ENCODE results near the gene CMSS1. TPM values are rescaled to one million over a fixed set of nuclear protein-coding genes. Genes with fewer than 3 reads are reported as not detected.

CMSS1 gene
- total RNA-seq, 8 experiments from 2014 or later = 28.2 to 57.2 (median 41.5) TPM

DNA sequence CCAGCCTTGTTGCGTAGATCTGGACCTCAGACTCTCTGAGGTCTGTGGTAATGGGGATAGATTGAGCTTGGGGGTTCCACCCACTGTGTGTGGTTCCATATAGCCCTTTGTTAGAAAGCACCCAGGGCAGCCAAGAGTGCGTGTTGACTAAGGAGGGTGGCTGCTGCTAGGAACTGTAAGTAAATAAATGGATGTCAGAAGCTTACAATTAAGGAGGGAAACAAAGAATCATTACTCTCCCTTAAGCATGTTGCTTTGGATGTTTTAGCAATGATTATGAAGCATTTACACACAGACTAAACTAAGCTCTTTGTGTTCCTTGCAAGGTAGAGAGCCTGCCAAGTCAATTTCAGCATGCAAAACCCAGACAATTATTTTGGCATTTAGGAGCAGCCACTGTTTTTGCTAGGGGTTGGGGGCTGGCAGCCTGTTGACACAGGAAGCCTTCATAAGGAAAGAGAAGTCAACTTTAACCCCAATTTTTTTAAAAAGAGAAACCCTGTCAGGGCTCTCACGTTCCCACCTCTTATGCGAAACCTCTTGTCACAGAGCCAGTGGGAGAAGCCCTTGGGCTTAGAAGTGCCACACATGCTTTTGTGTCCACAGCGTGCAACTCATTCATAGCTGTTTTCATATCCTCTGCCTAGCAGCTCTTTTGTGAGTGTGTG is 127.8 kb downstream of the CMSS1 start:
- H3K27ac ChIP-seq = no peak overlapping the region

DNA sequence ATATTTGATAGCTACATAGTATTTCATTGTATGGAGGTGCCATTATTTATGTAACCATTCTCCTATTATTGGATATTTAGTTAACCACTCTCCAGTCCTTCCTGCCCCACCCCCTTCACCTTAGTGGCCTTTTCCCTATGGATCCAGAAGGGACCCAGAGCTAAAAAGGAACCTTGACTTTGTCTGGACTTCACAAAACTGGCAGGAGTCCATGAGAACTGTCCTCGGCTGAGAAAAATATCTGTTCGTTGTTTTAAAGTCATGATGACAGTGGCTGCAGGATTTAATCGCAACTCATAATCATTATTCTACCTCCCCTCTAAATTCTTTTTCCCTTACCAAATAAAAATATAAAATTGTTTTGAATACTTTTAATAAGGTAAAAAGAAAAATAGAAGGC is 129.7 kb downstream of the CMSS1 start:
- H3K27ac ChIP-seq = no peak overlapping the region
- in situ Hi-C loops (cut with MboI; ENCODE audit: low pct_unique_long_range_greater_than_20kb in 2 of 9, low sequenced_read_pairs in 9 of 9, unreplicated experiment in 9 of 9) = no loop called here
- no peak overlapping the region for H3K4me3 ChIP-seq
- ATAC-seq (replicated peaks in 6 of 8) = no peak
- peaks cover 0 to 8% of the 10 kb centered on the region in 2 donors for H3K4me1 ChIP-seq (replicated peaks in 1 of 2)
- 93 to 100% (median 100%) methylated on average over 1 to 3 of the region's 3 CpGs; no CpG with 5 or more reads in 1 of the 10 experiments for WGBS, 10 experiments

More for the DNA sequence above, 127.8 kb downstream of the CMSS1 start:
- no peak overlapping the region for H3K4me3 ChIP-seq
- ATAC-seq (replicated peaks in 6 of 8) = peak in 6 of 8 experiments; percentile 35 to 95 (median 86)
- in situ Hi-C loops (cut with MboI; ENCODE audit: low pct_unique_long_range_greater_than_20kb in 2 of 9, low sequenced_read_pairs in 9 of 9, unreplicated experiment in 9 of 9) = no loop called here
- 10 to 100% (median 50%) methylated on average over 1 to 4 of the region's 5 CpGs; no CpG with 5 or more reads in 1 of the 10 experiments for WGBS, 10 experiments
- peaks cover 0 to 8% of the 10 kb centered on the region in 2 donors for H3K4me1 ChIP-seq (replicated peaks in 1 of 2)

DNA sequence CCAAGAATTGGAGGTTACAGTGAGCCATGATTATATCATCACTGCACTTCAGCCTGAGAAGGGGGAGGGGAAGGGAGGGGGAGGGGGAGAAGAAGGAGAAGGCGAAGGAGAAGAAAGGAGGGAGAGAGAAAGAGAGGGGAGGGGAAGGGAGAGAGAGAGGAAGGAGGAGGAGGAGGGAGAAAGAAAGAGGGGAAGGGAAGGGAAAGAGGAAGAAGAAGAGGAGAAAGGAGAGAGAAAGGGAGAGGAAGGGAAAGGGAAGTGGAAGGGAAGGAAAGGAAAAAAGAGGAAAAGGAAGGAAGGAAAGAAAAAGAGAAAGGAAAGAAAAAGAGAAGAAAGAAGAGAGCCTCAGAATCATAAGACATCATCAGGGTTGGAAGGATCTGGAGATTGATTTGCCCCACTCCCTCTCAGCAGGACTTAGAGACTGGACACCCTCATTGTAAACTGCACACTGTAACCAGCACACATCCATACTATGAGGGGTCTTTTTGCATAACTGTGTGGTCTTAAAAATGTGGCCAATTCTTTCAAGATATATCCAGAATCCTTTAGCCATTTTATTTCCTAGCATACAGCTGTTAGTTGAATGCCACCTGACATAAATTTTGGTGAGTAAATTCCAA is 130.9 kb downstream of the CMSS1 start:
- 100% methylated on average over 1 of the region's 1 CpG; no CpG with 5 or more reads in 9 of the 10 experiments for WGBS, 10 experiments
- H3K27ac ChIP-seq = no peak overlapping the region
- in situ Hi-C loops (cut with MboI; ENCODE audit: low pct_unique_long_range_greater_than_20kb in 2 of 9, low sequenced_read_pairs in 9 of 9, unreplicated experiment in 9 of 9) = no loop called here
- peaks cover 4 to 8% of the 10 kb centered on the region in 2 donors for H3K4me1 ChIP-seq (replicated peaks in 1 of 2)
- H3K4me3 ChIP-seq = no peak overlapping the region
- no peak for ATAC-seq (replicated peaks in 6 of 8)

DNA sequence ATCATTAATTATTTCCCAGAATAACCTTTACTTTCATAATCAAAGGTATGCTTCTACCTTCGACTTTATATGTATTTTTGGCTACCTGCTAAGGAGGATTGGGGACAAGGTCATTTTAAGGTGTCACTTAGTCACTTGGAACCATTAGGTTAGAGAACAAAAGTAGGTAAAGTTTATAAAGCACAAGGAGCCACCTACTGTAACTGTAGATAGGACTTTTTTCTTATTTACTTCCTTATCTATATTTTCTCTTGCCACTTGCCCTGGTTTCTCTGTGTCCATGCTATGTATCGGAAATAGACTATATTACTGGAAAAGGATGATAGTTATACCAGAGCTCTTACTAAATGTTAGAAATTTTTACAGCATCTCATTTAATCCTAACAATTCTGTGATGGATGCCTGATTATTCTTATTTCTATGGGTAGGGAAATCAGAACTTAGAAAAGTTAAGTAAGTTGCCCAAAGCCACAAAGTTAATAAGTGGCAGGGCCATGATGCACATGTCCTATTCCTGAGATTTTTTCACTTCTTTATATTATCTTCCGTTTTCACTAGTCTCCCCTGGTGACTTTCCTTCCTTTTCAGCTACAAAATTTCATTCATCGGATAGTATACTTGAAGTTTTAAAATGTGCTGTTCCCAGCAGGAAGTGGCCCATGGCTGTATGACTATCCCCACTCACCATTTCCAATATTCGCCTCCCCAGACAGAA is 132.5 kb downstream of the CMSS1 start:
- 67 to 98% (median 95%) methylated on average over 1 to 5 of the region's 5 CpGs for WGBS, 10 experiments
- peaks cover 6 to 8% of the 10 kb centered on the region in 2 donors for H3K4me1 ChIP-seq (replicated peaks in 1 of 2)
- in situ Hi-C loops (cut with MboI; ENCODE audit: low pct_unique_long_range_greater_than_20kb in 2 of 9, low sequenced_read_pairs in 9 of 9, unreplicated experiment in 9 of 9) = no loop called here
- no peak overlapping the region for H3K4me3 ChIP-seq
- H3K27ac ChIP-seq = no peak overlapping the region
- ATAC-seq (replicated peaks in 6 of 8) = no peak

DNA sequence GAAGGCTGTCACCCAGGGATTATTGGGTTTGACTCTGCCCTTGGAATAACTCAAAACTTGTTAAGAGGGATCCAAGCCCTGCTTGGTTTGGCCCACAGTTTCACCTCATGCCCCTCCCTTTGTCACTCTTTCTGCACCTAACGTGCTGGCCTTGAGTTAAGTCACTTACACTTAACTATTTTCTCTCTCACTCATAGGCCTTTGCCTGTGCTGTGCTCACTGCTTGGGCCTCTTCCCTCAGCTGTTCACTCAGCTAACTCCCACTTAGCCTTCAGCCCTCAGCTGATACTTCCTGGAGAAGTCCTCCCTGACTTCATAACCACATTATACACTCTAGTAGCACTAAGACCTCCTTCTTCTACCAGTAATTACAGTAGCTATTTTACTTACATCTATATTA is 133.3 kb downstream of the CMSS1 start:
- no peak overlapping the region for H3K4me3 ChIP-seq
- H3K4me1 ChIP-seq (replicated peaks in 1 of 2) = peaks cover 0 to 8% of the 10 kb centered on the region in 2 donors
- in situ Hi-C loops (cut with MboI; ENCODE audit: low pct_unique_long_range_greater_than_20kb in 2 of 9, low sequenced_read_pairs in 9 of 9, unreplicated experiment in 9 of 9) = no loop called here
- 60 to 100% (median 100%) methylated on average over 1 of the region's 1 CpG; no CpG with 5 or more reads in 4 of the 10 experiments for whole genome bisulfite sequencing, 10 experiments
- no peak overlapping the region for H3K27ac ChIP-seq
- ATAC-seq (replicated peaks in 6 of 8) = no peak

DNA sequence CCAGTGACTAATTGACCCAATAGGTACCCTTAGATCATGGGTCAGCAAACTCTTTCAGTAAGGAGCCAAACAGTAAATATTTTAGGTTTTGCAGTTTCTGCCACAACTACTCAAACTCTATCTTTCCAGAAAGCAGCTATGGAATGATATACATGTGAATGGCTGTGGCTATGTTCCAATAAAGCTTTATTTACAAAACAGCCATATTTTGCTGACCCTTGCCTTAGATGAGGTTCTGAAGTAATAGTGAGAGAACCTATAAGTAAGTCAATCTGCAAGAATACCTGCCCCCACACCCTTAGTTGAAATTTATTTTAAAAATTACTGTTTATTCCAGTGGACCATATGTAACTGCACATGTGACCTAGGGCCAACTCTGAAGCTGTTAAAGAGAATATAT is 134.0 kb downstream of the CMSS1 start:
- Histone ChIP-seq H3K4me3 (no peak overlapping the region), H3K4me1 (replicated peaks in 1 of 2) (peaks cover 0 to 8% of the 10 kb centered on the region in 2 donors), H3K27ac (no peak overlapping the region)
- in situ Hi-C loops (cut with MboI; ENCODE audit: low pct_unique_long_range_greater_than_20kb in 2 of 9, low sequenced_read_pairs in 9 of 9, unreplicated experiment in 9 of 9) = no loop called here
- no peak for ATAC-seq (replicated peaks in 6 of 8)

DNA sequence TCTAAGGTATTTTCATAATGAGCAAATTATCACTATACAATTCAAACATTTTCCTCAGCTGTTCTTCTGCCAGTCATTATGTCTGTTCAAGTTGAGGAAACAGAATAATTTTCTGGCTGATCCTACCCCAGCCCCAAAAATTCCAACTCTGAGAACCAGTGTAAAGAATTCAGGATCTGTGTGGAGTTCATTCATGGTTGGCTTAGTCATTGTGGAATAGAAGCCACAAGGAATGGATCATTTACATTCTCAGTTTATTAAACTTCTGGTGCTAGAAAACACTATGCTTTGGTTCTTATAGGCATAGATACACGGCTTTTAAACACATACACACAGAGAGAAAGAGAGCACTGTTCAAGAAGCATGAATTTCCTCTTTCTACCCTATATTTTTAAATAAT is 134.6 kb downstream of the CMSS1 start:
- Histone ChIP-seq H3K4me3 (no peak overlapping the region), H3K4me1 (replicated peaks in 1 of 2) (peaks cover 0 to 8% of the 10 kb centered on the region in 2 donors), H3K27ac (no peak overlapping the region)
- 31 to 100% (median 85%) methylated on average over 1 of the region's 1 CpG; no CpG with 5 or more reads in 2 of the 10 experiments for WGBS, 10 experiments
- in situ Hi-C loops (cut with MboI; ENCODE audit: low pct_unique_long_range_greater_than_20kb in 2 of 9, low sequenced_read_pairs in 9 of 9, unreplicated experiment in 9 of 9) = no loop called here
- ATAC-seq (replicated peaks in 6 of 8) = no peak

DNA sequence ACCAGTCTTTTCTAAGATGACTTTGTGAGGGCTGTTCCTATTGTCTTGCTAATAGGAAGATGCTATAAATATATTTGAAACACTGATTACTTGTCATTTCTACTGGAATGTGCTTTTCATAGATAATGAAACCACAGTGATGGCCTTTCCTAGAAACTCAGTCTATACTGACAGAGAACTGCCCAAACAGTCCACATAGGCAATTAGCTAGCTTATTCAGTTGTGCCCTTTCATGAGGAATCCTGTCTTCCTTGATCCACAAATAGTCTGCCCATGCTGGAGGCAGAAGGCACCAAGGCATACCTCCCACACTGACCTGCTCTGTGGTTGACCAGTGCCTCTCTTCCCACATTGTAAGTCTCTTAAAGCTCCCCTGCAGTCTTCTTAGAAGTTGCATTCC is 135.9 kb downstream of the CMSS1 start:
- peaks cover 0 to 12% of the 10 kb centered on the region in 2 donors for H3K4me1 ChIP-seq (replicated peaks in 1 of 2)
- ATAC-seq (replicated peaks in 6 of 8) = no peak
- in situ Hi-C loops (cut with MboI; ENCODE audit: low pct_unique_long_range_greater_than_20kb in 2 of 9, low sequenced_read_pairs in 9 of 9, unreplicated experiment in 9 of 9) = no loop called here
- H3K27ac ChIP-seq = no peak overlapping the region
- H3K4me3 ChIP-seq = no peak overlapping the region

DNA sequence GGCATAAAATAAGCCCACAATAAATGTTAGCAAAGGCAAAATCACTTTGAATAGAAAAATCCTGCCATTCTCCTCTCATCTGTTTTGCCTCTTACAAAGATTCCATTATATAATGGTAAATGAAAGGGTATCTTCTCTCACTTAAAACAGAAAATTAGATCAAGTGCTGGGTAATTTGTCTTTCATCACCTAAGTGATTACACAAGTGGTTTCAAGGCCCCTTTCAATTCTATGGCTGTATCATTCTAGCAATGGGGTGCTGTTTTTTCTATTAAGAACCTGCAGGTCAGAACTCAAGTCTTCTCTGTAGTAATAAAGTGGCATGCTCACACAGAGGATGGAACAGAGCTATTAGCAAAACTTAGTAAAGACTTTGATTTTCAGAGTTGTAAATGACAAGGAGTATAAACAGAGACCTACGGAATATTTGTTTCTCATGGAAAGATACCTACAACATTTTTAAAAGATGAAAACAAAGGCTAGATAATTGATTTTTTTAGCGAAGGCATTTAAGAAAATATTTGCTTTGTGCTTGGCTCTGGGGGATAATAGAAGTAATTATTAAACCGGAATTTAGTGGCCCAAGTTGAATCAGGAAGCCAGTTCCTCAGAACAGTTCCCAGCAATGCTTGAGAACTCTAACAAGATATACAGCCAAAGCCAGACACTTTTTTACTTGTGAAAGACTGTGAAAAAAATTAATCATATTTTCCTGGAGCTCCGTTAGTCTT is 137.4 kb downstream of the CMSS1 start:
- 41 to 94% (median 81%) methylated on average over 2 to 4 of the region's 4 CpGs for WGBS, 10 experiments
- H3K27ac ChIP-seq = no peak overlapping the region
- in situ Hi-C loops (cut with MboI; ENCODE audit: low pct_unique_long_range_greater_than_20kb in 2 of 9, low sequenced_read_pairs in 9 of 9, unreplicated experiment in 9 of 9) = no loop called here
- ATAC-seq (replicated peaks in 6 of 8) = no peak
- H3K4me3 ChIP-seq = no peak overlapping the region
- H3K4me1 ChIP-seq (replicated peaks in 1 of 2) = peaks cover 0 to 12% of the 10 kb centered on the region in 2 donors

DNA sequence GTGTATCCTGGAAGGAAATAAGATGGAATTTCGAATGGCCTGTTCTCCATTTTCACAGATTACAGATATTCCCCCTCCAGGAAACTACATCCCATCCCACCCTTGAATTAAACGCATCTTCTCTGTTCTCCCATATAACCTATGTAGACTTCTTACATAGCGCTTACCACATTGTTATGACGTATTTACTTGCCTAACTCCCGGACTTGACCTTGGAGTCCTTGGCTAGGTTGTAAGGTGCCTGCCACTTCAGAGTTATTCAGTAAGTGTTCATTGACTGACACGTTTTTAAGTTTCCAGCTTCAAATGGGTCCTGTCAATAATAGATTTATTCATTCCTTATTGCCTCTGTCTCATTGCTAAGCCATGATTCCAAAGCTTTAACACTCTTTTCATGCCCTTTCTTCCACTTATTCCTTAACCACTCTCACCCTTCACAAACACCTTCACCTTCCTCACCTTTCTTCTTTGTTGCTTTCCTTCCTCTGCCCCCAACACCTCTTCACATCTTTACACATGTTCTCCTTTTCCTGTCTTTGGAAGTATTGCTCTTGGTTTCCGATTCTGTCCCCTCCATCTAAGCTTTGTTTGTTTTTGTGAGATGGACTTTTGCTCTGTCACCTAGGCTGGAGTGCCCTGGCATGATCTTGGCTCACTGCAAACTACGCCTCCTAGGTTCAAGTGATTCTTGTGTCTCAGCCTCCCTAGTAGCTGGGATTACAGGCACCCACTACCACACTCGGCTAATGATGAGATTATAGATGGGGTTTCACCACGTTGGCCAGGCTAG is 138.3 kb downstream of the CMSS1 start:
- peaks cover 0 to 12% of the 10 kb centered on the region in 2 donors for H3K4me1 ChIP-seq (replicated peaks in 1 of 2)
- in situ Hi-C loops (cut with MboI; ENCODE audit: low pct_unique_long_range_greater_than_20kb in 2 of 9, low sequenced_read_pairs in 9 of 9, unreplicated experiment in 9 of 9) = no loop called here
- WGBS, 10 experiments = 82 to 100% (median 97%) methylated on average over 1 to 9 of the region's 10 CpGs
- ATAC-seq (replicated peaks in 6 of 8) = no peak
- no peak overlapping the region for H3K27ac ChIP-seq
- H3K4me3 ChIP-seq = no peak overlapping the region

DNA sequence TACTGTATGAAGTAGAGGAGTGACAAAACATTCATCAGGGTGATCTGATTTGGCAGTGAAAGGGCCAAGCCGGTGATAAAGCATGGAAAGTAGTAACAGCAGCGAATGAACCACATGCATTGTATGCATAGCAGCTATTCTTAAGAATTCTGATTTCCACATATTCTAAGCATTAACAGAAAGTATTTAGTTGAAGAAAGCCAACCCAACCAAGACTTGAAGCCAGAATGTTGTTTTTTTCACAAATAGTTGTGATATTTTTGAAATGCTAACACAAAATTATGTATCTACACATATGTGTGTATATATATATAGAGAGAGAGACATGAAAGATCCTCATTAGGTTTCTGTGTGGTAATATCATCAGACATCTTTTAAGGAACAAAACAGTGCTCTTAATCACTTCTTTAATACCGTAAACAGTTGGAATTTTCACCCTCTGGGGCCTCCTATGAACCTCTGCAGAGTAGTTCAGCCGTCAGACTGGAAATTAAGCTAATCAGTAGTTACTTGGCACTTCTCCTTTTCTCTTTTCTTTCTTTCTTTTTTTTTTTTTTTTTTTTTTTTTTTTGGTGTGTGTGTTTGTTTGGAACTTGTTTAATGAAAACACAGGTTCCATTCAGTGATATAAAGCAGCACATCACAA is 139.6 kb downstream of the CMSS1 start:
- Histone ChIP-seq H3K4me3 (no peak overlapping the region), H3K4me1 (replicated peaks in 1 of 2) (peaks cover 0 to 12% of the 10 kb centered on the region in 2 donors), H3K27ac (no peak overlapping the region)
- in situ Hi-C loops (cut with MboI; ENCODE audit: low pct_unique_long_range_greater_than_20kb in 2 of 9, low sequenced_read_pairs in 9 of 9, unreplicated experiment in 9 of 9) = no loop called here
- WGBS, 10 experiments = 55 to 95% (median 87%) methylated on average over 1 to 4 of the region's 4 CpGs
- ATAC-seq (replicated peaks in 6 of 8) = peak in 1 of 8 experiments; percentile 30

Measured in motor neuron (in vitro differentiated cells).